ENCODE results near the gene PPP1R7.

The PPP1R7 gene

DNA sequence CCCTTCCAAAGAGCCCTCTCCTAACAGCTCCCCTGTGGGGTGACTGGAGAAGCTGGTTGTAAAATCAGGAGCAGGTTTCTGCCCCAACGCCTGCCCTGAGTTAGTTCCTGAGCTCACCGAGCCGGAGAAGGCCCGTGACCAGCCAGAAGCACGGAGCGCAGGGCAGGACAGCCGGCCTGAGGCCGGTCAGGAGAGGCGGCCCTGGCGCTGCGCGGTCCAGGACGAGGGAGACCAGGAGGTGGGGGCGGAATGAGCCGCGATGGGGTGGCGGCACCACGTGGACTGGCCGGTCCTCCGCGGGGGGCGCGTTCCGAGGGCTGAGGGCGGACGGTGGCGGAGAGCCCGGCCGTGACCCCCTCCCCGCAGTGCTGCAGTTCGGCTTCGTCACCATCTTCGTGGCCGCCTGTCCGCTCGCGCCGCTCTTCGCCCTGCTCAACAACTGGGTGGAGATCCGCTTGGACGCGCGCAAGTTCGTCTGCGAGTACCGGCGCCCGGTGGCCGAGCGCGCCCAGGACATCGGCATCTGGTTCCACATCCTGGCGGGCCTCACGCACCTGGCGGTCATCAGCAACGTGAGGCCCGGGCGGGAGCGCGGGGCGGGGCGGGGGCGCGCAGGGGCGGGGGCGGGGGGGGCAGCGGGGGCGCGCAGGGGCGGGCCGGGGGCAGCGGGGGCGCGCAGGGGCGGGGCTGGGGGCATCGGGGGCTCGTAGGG lies 67.2 kb downstream of the PPP1R7 start:
- DNase-seq: no peak

DNA sequence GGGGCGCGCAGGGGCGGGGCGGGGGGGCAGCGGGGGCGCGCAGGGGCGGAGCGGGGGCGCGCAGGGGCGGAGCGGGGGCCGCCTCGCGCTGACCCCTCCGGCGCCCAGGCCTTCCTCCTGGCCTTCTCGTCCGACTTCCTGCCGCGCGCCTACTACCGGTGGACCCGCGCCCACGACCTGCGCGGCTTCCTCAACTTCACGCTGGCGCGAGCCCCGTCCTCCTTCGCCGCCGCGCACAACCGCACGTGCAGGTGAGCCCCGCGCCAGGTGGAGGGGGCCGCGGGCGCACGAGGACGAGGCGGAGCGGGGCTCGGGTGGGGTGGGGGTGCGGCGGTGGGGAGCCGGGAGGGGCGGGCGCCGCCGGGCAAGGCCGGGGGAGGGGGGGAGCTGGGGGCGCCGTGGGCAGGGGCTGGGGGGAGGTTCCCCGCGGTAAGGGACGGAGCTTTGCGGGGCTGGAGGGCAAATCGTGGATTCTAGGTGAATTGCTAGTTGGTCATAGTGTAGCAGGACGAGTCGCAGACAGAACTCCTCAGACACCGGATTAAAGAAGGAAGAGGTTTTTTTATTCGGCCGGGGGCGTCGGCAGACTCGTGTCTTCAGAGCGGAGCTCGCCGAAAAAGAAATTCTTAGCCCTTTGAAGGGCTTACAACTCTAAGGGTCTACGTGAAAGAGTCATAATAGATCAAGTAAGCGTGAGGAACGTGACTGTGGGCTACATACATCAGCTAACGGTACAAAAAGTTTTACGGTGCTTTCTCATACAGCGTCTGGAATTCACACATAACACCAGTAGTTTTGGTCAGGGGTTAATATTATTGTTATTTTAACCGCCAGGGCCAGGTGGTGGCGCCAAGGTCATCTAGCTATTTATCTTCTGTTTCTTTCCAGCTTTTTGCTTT lies 68.1 kb downstream of the PPP1R7 start:
- no peak for DNase-seq

DNA sequence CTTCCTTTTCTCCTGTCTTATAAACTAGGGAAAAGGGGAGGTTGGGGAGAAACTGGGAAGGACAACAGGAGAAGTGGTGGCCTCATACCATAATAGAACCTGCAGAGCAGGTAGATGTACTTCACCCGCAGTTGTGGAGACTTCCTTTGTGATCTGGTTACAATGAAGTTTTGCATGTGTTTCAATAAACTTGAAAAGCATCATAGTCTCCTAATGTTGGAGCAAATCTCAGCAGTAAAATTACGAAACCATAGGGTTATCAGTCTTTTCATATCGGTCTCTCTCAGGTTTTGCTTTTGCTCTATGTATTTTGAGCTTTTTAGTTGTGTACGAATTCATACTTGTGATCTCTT lies 68.7 kb downstream of the PPP1R7 start:
- no peak for DNase-seq

DNA sequence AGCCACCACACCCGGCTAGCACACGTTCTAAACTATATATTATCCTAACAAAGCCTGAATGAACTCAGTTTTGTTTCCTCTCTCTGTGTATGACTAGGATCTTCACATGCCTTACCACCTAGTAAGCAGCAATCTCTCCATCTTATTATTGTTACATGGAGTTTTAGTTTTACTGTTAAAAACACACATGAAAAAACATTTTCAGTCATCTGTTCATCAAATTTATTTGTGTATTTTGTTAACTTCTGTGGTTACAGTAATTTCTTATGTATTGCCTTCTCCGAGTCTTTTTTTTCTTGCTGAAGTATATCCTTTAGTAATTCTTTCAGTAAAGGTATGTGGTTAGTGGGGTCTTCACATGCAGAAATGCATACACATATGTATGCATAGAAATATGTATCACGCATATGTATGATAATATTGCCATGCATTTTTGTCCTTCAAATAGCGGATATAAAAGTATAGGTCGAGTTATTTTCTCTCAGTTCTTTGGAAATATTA lies 69.6 kb downstream of the PPP1R7 start:
- no peak for DNase-seq

DNA sequence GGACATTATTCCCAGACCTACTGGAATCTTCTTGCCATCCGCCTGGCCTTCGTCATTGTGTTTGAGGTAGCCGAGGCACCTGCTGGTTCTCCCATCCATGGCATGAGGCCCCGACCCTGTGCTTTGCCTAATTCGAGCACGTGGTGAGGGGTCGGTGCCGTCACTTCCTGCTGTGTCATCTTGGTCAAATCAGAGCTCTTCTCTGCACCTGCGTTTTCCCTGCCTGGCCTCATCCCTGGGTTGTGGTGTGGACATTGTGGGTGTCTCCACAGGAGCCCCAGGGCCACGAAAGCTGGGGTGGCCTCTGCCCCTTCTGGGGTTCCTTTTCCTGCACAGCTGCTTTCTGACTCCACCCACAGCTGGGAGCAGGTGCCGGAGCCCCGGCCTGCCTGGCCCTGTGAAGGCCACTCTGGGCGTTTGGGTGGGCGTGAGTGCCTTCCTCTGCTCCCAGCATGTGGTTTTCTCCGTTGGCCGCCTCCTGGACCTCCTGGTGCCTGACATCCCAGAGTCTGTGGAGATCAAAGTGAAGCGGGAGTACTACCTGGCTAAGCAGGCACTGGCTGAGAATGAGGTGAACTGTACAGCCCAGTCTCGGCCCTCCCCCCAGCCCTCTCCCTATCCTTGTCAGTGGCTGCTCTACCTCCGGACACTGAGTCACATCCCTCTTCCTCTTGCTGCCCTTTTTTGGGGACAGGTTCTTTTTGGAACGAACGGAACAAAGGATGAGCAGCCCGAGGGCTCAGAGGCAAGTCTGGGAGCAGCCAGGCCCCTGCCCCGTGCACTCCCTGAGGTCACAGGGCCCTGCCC lies 73.1 kb downstream of the PPP1R7 start:
- DNase-seq: no peak

DNA sequence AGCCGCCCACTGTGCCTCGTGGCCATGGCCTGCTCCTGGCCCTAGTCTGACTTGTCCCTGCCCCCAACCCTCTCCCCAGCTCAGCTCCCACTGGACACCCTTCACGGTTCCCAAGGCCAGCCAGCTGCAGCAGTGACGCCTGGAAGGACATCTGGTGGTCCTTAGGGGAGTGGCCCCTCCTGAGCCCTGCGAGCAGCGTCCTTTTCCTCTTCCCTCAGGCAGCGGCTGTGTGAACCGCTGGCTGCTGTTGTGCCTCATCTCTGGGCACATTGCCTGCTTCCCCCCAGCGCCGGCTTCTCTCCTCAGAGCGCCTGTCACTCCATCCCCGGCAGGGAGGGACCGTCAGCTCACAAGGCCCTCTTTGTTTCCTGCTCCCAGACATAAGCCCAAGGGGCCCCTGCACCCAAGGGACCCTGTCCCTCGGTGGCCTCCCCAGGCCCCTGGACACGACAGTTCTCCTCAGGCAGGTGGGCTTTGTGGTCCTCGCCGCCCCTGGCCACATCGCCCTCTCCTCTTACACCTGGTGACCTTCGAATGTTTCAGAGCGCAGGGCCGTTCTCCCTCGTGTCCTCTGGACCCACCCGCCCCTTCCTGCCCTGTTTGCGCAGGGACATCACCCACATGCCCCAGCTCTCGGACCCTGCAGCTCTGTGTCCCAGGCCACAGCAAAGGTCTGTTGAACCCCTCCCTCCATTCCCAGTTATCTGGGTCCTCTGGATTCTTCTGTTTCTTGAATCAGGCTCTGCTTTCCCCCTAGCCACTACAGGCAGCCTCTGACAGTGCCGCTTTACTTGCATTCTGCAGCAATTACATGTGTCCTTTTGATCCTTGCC lies 74.0 kb downstream of the PPP1R7 start:
- DNase-seq: no peak

DNA sequence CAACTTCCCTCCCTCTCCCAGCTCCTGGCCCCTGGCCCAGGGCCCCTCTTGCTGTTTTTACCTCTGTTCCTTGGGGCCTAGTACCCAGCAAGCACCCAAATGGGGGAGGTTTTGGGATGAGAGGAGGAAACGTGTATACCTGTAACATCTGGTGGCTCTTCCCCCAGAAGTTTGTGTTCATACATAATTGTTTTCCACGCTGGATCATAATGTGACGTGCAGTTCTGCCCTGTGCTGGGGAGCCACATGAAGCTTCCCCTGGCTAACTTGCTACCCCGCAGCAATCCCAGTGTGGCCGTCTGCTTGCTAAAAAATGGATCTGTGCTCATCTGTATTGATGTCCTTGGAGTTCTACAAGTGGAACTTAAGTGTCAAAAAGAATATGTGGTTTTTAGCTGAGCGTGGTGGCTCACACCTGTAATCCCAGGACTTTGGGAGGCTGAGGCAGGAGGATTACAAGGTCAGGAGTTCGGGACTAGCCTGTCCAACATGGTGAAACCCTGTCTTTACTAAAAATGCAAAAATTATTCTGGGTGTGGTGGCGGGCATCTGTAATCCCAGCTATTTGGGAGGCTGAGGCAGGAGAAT lies 74.7 kb downstream of the PPP1R7 start:
- no peak for DNase-seq

DNA sequence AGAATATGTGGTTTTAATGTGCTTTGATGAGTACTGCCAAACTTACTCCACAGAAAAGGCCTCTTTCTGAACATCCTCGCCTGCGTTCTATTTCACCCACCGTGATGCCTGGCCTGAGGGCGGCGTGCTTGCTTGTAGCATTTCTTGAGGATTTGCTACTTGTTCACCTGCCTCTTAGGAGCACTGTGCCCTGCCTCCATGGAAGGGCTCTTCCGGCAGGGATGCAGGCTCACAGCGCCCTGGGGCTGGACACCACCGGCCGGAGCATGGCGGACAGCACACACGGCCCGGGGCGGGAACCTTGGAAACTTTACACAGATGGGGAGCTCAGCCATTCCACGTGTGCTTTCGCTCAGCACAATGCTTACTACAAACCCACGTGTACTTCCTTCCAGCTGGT lies 75.3 kb downstream of the PPP1R7 start:
- no peak for DNase-seq

DNA sequence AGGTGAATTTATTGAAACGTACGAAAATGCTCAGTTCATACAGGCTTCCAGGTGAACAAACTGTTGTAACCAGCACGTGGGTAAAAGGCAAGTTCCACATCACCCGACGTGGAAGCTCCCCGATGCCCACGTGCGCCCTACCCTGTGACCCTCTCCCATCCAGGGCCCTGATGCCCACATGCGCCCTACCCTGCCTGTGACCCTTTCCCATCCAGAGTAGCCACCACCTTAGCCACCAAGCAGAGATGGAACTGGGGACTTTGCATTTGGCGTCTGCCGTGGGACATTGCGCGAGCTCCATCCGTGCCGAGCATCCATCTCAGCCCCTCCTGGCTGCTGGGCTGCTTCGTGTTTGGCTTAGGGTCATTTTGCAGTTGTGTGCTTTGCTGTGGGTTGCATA lies 75.7 kb downstream of the PPP1R7 start:
- no peak for DNase-seq

DNA sequence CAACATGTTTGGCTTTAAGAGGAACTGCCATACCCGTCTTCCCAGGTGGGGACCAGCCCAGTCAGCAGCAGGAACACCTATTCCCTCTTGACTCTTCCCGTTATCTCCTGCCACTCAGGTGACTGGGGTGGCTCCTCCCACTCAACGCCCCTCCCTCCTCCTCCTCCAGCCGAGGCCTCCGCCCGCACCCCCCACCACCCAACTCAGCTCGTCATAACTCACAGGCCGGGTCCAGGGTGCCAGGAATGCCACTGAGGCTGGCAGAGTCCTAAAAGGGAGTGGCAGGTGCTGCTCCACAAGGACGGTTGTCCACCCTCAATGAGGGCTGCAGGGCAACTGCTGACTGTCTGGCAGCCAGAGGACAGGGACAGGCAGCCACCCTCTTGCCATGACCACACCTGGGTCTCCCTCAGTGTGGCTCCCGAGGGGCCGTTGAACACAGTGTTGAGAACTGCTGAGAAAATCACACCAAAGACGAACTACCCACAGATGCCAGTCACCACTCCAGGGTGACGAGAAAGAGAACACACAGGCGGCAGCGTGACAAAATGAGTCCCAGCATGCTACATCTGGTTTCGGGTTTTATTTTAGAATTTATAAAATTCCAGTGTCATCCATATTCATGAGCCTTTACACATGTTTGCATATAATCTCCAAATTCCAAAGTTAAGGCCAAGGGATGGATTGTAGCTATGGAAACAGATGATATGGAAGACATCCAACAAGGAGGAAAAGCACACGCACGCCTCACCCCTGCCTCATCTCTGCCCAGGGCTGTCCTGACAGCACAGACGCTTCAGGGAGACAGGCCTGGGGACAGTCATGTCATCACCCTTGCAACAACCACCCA lies 76.7 kb downstream of the PPP1R7 start:
- DNase-seq: no peak

DNA sequence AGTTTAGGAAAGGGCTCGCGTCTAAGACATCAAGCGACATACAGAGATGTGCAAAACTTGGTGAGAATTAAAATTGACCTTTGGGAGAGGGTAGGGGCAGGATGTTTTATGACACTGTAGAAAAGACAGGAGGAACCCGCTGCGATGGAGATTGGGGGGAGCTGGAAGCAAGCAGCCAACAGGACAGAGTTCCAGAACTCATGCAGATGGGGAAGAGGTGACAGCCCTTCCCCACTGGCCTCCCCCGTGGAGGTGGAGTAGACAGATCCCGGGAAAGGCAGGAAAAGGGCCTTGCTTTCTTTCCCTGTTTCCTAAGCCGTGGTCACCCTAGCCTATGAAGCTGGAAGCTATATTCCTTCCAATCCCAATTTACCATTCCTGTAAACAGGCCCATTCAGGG lies 77.3 kb downstream of the PPP1R7 start:
- no peak for DNase-seq

DNA sequence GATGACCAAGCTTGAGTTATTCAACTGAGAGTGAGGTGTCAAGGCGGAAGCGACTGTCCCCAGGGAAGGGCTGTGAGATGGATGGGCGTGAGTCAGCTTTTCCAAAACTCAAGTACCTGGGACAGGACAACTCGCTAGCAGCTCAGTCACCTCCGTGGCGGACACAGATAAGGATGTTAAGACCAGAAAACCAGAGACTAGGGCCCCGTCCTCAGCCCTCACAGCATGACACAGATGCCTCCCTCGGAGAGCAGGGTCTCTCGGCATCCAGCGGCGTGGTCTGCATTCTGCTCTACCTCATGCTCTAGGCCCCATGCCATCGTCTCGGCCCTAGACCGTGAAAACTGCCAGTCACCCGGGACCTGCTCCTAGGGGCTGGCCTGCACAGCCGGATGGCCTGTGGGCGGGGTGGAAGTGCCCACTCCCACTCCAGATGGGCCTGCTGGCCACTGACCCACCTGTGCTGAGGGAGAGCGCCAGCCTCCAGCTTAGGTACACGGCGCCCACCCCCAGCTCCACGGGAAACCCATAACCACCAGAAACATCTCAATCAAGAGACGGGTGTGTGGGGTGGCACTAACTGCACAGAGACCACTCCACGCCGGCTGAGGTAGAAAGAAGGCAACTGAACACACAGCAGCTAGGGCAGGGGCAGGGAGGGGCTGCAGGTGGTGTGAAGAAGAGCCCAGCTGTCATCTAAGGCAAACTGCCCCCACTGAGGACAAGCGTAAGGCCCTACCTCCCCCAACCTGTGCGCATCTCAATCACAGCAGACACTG lies 78.0 kb downstream of the PPP1R7 start:
- DNase-seq: no peak

DNA sequence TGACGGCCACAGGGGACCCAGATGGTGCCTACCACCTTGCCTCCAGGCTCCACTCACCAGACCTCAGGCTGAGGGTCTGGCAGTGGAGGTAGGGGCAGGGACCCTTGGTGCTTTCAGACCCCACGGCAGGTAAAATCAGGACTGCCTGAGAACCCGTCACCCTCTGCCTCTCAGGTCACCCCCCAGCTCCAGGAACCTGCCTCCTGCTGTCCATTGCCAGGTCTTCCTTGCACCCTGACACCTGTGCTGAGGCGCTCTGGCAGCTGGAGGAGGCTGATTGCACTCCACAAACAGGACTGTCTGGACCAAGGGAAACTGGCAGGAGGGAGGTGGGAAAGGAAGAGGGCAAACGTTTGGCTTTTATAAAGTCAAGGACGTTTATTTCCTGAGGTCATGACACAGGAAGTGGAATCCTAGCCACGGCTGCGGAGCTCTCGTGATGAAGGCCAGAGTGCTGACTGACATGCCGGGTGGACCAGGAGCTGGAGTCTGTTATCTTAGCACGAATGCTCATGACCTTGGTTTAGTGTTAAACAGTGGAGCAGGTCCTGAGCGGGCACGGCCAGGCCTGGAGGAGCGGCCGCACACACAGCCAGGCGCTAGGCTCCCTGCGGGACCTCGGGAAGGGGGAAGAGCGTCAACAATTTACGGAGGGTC lies 78.7 kb downstream of the PPP1R7 start:
- no peak for DNase-seq

DNA sequence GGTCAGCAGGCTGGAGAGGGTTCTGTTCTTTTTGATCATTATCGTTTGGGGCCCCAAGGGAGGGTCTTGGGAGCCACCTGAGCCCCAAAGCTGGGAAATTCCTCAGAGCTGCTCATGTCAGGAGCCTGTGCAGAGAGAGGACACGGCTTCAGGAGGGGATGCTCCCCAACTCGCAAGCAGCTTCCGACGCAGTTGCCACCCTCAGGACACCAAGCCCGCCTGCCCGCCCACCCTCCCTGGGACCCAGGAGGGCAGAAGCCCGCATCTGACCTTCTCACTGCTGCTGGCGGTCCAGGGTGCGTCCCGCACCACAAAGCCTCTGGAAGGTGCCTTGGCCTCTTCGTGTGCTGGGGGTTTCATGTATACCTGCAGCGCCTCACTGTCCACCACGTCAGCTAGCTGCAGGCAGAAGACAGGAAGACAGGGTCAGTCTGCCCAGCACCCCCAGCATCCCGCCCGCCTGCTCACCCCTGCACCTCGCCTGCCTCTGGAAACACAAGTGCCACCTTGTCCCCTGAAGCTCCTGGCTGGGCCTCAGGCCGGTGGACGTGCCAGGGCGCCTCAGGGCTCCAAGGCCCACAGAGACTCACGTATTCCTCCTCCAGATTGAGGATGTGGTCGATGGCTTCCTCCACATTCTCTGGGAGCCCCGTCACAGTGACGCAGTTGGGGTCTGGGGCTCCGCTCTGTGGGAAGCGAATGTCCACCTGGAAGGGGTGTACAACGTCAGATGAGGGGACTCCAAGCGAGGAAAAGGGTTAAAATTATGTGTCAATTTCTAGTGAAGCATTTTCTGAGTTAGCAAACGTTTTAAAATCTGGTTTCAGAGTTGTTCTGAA lies 79.5 kb downstream of the PPP1R7 start:
- DNase-seq: no peak

DNA sequence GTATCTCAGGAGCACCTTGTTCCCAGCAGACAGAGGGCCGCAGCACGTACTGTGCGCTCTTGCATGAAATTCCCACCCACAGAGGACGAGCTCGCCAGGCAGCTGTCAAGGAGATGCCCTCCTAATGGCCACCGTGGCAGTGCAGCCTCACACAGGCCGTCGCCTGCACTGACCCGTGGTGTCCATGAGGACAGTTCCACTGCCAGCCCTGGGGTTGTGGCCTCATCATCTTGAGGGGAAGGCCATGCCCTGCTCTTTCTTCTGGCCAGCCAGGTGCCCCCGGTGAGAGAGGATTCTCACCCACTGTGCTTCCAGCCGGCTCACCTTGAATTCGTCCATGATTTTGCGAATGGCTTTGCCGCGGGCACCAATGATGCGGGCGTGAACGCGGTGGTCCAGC lies 80.2 kb downstream of the PPP1R7 start:
- no peak for DNase-seq

DNA sequence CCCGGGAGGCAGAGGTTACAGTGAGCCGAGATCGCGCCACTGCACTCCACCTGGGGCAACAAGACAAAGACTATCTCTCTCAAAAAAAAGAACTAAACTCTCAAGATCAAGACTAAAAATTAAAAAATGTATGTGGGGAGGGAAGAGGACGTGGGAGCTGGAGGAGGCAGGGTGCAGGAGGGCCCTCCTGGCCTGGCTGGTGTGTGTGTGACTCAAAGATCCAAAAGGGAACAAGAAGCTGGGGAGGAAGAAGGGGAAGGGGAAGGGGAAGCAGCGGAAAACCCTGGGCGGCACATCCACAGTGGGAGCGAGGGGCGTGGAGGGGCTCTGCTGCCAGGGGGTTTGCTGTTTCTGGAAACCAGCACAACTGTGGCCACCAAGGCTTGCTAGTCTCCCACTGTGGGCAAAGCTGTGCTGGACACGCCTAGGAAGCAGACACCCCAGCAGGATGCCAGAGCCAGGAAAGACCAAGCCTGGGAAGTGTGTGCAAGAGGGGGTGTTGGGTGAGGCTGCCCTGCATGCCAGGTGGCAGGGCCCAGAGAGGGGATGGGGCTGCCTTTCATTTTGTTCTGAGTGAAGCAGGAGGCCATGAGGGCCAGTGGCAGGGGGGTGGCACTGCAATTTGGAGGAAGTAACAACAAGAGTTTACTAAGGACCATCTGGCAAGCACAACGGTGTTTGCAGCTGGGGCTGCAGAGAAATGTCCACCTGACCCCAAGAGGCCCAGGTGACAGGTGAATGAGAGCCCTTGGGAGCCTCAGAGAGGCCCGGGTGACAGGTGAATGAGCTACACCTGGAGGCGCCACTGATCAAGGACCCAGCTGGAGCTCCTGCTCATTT lies 82.7 kb downstream of the PPP1R7 start:
- DNase-seq: no peak
